Measurements from ENCODE around the gene CNOT9.
"Not testable (repeated sequence)": the region's sequence is repeated elsewhere in the genome, so short reads cannot be mapped to it uniquely, and the experiment has no call there.

The CNOT9 gene

GRCh38 chr2:218568190-218569037 is at the start of gene CNOT9, which contains the start of gene USP37:
TSS of gene CNOT9 (plus strand) at chr2:218568839. CDS start at chr2:218568955, 116 bp downstream.
TSS of gene USP37 (minus strand) at chr2:218568351. CDS start at chr2:218558653, 9,698 bp downstream.
- peak; percentile 100 for DNase-seq (ENCODE audit: low read depth in 2 of 2)

GRCh38 chr2:218518876-218519275 is 49.8 kb upstream of the CNOT9 start:
- DNase-seq (ENCODE audit: low read depth in 2 of 2) = no peak

GRCh38 chr2:218523651-218524050 is 45.0 kb upstream of the CNOT9 start:
- no peak for DNase-seq (ENCODE audit: low read depth in 2 of 2)

- not testable (repeated sequence) for DNase-seq (ENCODE audit: low read depth in 2 of 2)
Observed at GRCh38 chr2:218528409-218528808, 40.2 kb upstream of the CNOT9 start.

GRCh38 chr2:218529990-218530389 is 38.6 kb upstream of the CNOT9 start:
- DNase-seq (ENCODE audit: low read depth in 2 of 2) = no peak

GRCh38 chr2:218536804-218537494 is 31.7 kb upstream of the CNOT9 start:
- no peak for DNase-seq (ENCODE audit: low read depth in 2 of 2)

- DNase-seq (ENCODE audit: low read depth in 2 of 2) = no peak
Observed at GRCh38 chr2:218540015-218540414, 28.6 kb upstream of the CNOT9 start.

- DNase-seq (ENCODE audit: low read depth in 2 of 2) = no peak
Observed at GRCh38 chr2:218546012-218546411, 22.6 kb upstream of the CNOT9 start.

GRCh38 chr2:218547511-218547910 is 21.1 kb upstream of the CNOT9 start:
- no peak for DNase-seq (ENCODE audit: low read depth in 2 of 2)

- DNase-seq (ENCODE audit: low read depth in 2 of 2) = no peak
Observed at GRCh38 chr2:218547978-218548377, 20.7 kb upstream of the CNOT9 start.

- not testable (repeated sequence) for DNase-seq (ENCODE audit: low read depth in 2 of 2)
Observed at GRCh38 chr2:218554225-218554624, 14.4 kb upstream of the CNOT9 start.

- DNase-seq (ENCODE audit: low read depth in 2 of 2) = no peak
Observed at GRCh38 chr2:218555527-218555926, 13.1 kb upstream of the CNOT9 start.

- no peak for DNase-seq (ENCODE audit: low read depth in 2 of 2)
Observed at GRCh38 chr2:218557941-218558340, 10.7 kb upstream of the CNOT9 start.

GRCh38 chr2:218558986-218559385 is 9.7 kb upstream of the CNOT9 start:
- no peak for DNase-seq (ENCODE audit: low read depth in 2 of 2)

GRCh38 chr2:218564056-218564455 is 4.6 kb upstream of the CNOT9 start:
- no peak for DNase-seq (ENCODE audit: low read depth in 2 of 2)

GRCh38 chr2:218566296-218566695 is 2.3 kb upstream of the CNOT9 start:
- DNase-seq (ENCODE audit: low read depth in 2 of 2) = no peak

- DNase-seq (ENCODE audit: low read depth in 2 of 2) = no peak
Observed at GRCh38 chr2:218567797-218568189, 846 bp upstream of the CNOT9 start.

- peak; percentile 52 to 53 for DNase-seq (ENCODE audit: low read depth in 2 of 2)
Observed at GRCh38 chr2:218569038-218569431, 396 bp downstream of the CNOT9 start.

GRCh38 chr2:218569661-218570500 is 1.2 kb downstream of the CNOT9 start:
- DNase-seq (ENCODE audit: low read depth in 2 of 2) = no peak

GRCh38 chr2:218570850-218571249 is 2.2 kb downstream of the CNOT9 start:
- DNase-seq (ENCODE audit: low read depth in 2 of 2) = no peak

- DNase-seq (ENCODE audit: low read depth in 2 of 2) = no peak
Observed at GRCh38 chr2:218576854-218577253, 8.2 kb downstream of the CNOT9 start.

Measured in stimulated activated CD8-positive, alpha-beta memory T cell treated with anti-CD3 and anti-CD28 coated beads, Interleukin-2, amount 100 ng/mL, for 48 hours (primary cell).